H9 (cell line): ENCODE data around the gene TH. TPM values are rescaled to one million over a fixed set of nuclear protein-coding genes. Genes with fewer than 3 reads are reported as not detected.

Experiments used
- DNase-seq: peaks from one replicate; pipeline ENCODE4 v3.0.0-alpha.2; 2017
- H2AFZ ChIP-seq: one replicate; pipeline ENCODE4 v1.6.1; 2013; ENCODE audit warnings: mild to moderate bottlenecking, low read length, control low read depth, moderate library complexity
- H2AK5ac ChIP-seq: 2 replicates; pipeline ENCODE4 v1.6.1; 2013; ENCODE audit warnings: low read length, control low read depth, mixed read lengths; ENCODE audit not compliant: insufficient read length
- H2BK120ac ChIP-seq: one replicate; pipeline ENCODE4 v1.6.1; 2013; ENCODE audit warnings: low read depth, mild to moderate bottlenecking, low read length, control low read depth, inconsistent platforms; ENCODE audit not compliant: poor library complexity, severe bottlenecking
- H2BK12ac ChIP-seq: 2 replicates; pipeline ENCODE4 v1.6.1; 2013; ENCODE audit warnings: low read length, control low read depth, mixed read lengths, low read depth; ENCODE audit not compliant: insufficient read length
- H2BK15ac ChIP-seq: 2 replicates; pipeline ENCODE4 v1.6.1; 2013; ENCODE audit warnings: low read depth, low read length, control low read depth
- H2BK20ac ChIP-seq: one replicate; pipeline ENCODE4 v1.6.1; 2013; ENCODE audit warnings: low read depth, mild to moderate bottlenecking, low read length, control low read depth, inconsistent platforms; ENCODE audit not compliant: poor library complexity, severe bottlenecking
- H2BK5ac ChIP-seq: 2 replicates; pipeline ENCODE4 v1.6.1; 2013; ENCODE audit warnings: low read length, control low read depth, mixed read lengths; ENCODE audit not compliant: insufficient read length
- H3K14ac ChIP-seq: 2 replicates; pipeline ENCODE4 v1.6.1; 2013; ENCODE audit warnings: low read length, control low read depth; ENCODE audit not compliant: insufficient read depth
- H3K18ac ChIP-seq: 2 replicates; pipeline ENCODE4 v1.6.1; 2013; ENCODE audit warnings: low read depth, mild to moderate bottlenecking, mixed read lengths, low read length, control low read depth; ENCODE audit not compliant: insufficient read length
- H3K23ac ChIP-seq: 2 replicates; pipeline ENCODE4 v1.6.1; 2013; ENCODE audit warnings: low read length, control low read depth, mixed read lengths, low read depth; ENCODE audit not compliant: insufficient read length
- H3K23me2 ChIP-seq: 2 replicates; pipeline ENCODE4 v1.6.1; 2013; ENCODE audit warnings: low read depth, mild to moderate bottlenecking, mixed read lengths, low read length, control low read depth; ENCODE audit not compliant: insufficient read length, poor library complexity, severe bottlenecking
- H3K27ac ChIP-seq: 2 replicates; pipeline ENCODE4 v1.5.1; 2013; ENCODE audit warnings: low read length, control low read depth, mixed read lengths, low read depth; ENCODE audit not compliant: insufficient read length
- H3K27me3 ChIP-seq: 2 replicates; pipeline ENCODE4 v1.6.1; 2013; ENCODE audit warnings: low read length, control low read depth, inconsistent platforms; ENCODE audit not compliant: insufficient read depth
- H3K4ac ChIP-seq: 2 replicates; pipeline ENCODE4 v1.6.1; 2013; ENCODE audit warnings: low read depth, mild to moderate bottlenecking, control low read depth, inconsistent platforms, low read length, moderate library complexity
- H3K4me1 ChIP-seq: 2 replicates; pipeline ENCODE4 v1.6.1; 2013; ENCODE audit warnings: low read length, control low read depth, inconsistent platforms; ENCODE audit not compliant: insufficient read depth
- H3K4me2 ChIP-seq: 2 replicates; pipeline ENCODE4 v1.6.1; 2013; ENCODE audit warnings: low read length, control low read depth, mixed read lengths; ENCODE audit not compliant: insufficient read length, insufficient read depth
- H3K56ac ChIP-seq: 2 replicates; pipeline ENCODE4 v1.6.1; 2013; ENCODE audit warnings: low read depth, mild to moderate bottlenecking, mixed read lengths, low read length, control low read depth; ENCODE audit not compliant: insufficient read length
- H3K79me1 ChIP-seq: 2 replicates; pipeline ENCODE4 v1.6.1; 2013; ENCODE audit warnings: low read depth, mild to moderate bottlenecking, moderate library complexity, low read length, control low read depth, inconsistent platforms; ENCODE audit not compliant: insufficient read depth, poor library complexity, severe bottlenecking
- H3K79me2 ChIP-seq: 2 replicates; pipeline ENCODE4 v1.6.1; 2013; ENCODE audit warnings: low read length, control low read depth, inconsistent platforms; ENCODE audit not compliant: insufficient read depth
- H3K9ac ChIP-seq: 2 replicates; pipeline ENCODE4 v1.6.1; 2013; ENCODE audit warnings: low read length, control low read depth, mixed read lengths; ENCODE audit not compliant: insufficient read length; ENCODE audit errors: extremely low read depth
- H3K9me3 ChIP-seq: one replicate; pipeline ENCODE4 v1.6.1; 2013; ENCODE audit warnings: low read depth, low read length, inconsistent platforms; ENCODE audit not compliant: control insufficient read depth
- H3T11ph ChIP-seq: one replicate; pipeline ENCODE4 v1.6.1; 2013; ENCODE audit warnings: mild to moderate bottlenecking, low read length, control low read depth, inconsistent platforms
- H4K20me1 ChIP-seq: one replicate; pipeline ENCODE4 v1.6.1; 2013; ENCODE audit not compliant: control insufficient read depth, insufficient read length, insufficient read depth
- H4K5ac ChIP-seq: 2 replicates; pipeline ENCODE4 v1.6.1; 2013; ENCODE audit warnings: low read depth, mild to moderate bottlenecking, mixed read lengths, low read length, control low read depth; ENCODE audit not compliant: insufficient read length
- H4K8ac ChIP-seq: replicated peaks from 2 replicates; pipeline ENCODE4 v1.6.1; 2013; ENCODE audit warnings: low read length, control low read depth, mixed read lengths, low read depth; ENCODE audit not compliant: insufficient read length
- H4K91ac ChIP-seq: 2 replicates; pipeline ENCODE4 v1.6.1; 2013; ENCODE audit warnings: low read depth, mild to moderate bottlenecking, moderate library complexity, mixed read lengths, low read length, control low read depth; ENCODE audit not compliant: insufficient read length
- H3K27ac Mint-ChIP-seq, 3 experiments: 2 replicates in 2 of 3; 3 replicates in 1 of 3; pipeline ENCODE4 v1.8.0; 2020 to 2021; ENCODE audit warnings: mixed read lengths in 3 of 3, mild to moderate bottlenecking in 1 of 3, moderate library complexity in 1 of 3
- H3K27me3 Mint-ChIP-seq: 2 replicates; pipeline ENCODE4 v1.8.0; 2021; ENCODE audit warnings: low read depth, mild to moderate bottlenecking, moderate library complexity, mixed read lengths
- H3K36me3 Mint-ChIP-seq, 3 experiments: 2 replicates in 2 of 3; 3 replicates in 1 of 3; pipeline ENCODE4 v1.8.0; 2020 to 2021; ENCODE audit warnings: low read depth in 3 of 3, mixed read lengths in 3 of 3; ENCODE audit not compliant: insufficient read depth in 1 of 3
- H3K4me1 Mint-ChIP-seq, 2 experiments: 2 replicates each; pipeline ENCODE4 v1.8.0; 2020; ENCODE audit warnings: mixed read lengths in 2 of 2
- H3K4me3 Mint-ChIP-seq, 2 experiments: 2 replicates in 1 of 2; 3 replicates in 1 of 2; pipeline ENCODE4 v1.8.0; 2020 to 2021; ENCODE audit warnings: mild to moderate bottlenecking in 2 of 2, mixed read lengths in 2 of 2, moderate library complexity in 1 of 2
- H3K9me3 Mint-ChIP-seq, 2 experiments: 2 replicates in 1 of 2; 3 replicates in 1 of 2; pipeline ENCODE4 v1.8.0; 2020; ENCODE audit warnings: mild to moderate bottlenecking in 2 of 2, mixed read lengths in 2 of 2, moderate library complexity in 1 of 2
- CTCF ChIP-seq: fragments of 200-600 bp; sonication (generic); conservative IDR thresholded peaks from 3 replicates; pipeline ENCODE4 v1.8.0; 2021; ENCODE audit warnings: antibody characterized with exemption, mild to moderate bottlenecking
- WGBS: extraction: QIAGEN DNeasy Blood & Tissue Kit; methylation state at CpG from one replicate; pipeline ENCODE4 v1.1.7; 2013; ENCODE audit warnings: missing lambda C conversion rate, low lambda C conversion rate, mixed read lengths; ENCODE audit not compliant: insufficient read length; ENCODE audit errors: extremely low coverage; 5-methylcytosine and 5-hydroxymethylcytosine counted together
- total RNA-seq: library from RNA; stranded (reverse); gene quantifications from 2 replicates; pipeline ENCODE4 v1.2.1, GENCODE V29; 2021

The TH gene
- total RNA-seq, 1 experiment from 2014 or later = not detected

GRCh38 chr11:2139621-2140337, 31.8 kb downstream of the TH start:
- no peak overlapping the region for H3K23ac ChIP-seq
- no peaks in the 10 kb centered on the region for H3K79me1 ChIP-seq
- no peaks in the 10 kb centered on the region for H3K79me2 ChIP-seq
- no peak overlapping the region for H3K9ac ChIP-seq
- H3K56ac ChIP-seq = no peak overlapping the region
- H3T11ph ChIP-seq = no peak overlapping the region
- no peaks in the 10 kb centered on the region for H3K9me3 ChIP-seq
- H3K23me2 ChIP-seq = peaks cover 14% of the 10 kb centered on the region
- no peak overlapping the region for H3K4ac ChIP-seq
- no peak overlapping the region for H2BK12ac ChIP-seq
- no peak overlapping the region for H3K27ac ChIP-seq
- no CpG with 5 or more reads among the region's 57 CpGs for WGBS
- H4K20me1 ChIP-seq = peaks cover 2% of the 10 kb centered on the region
- Mint-ChIP-seq H3K27me3 (peaks cover 91% of the 10 kb centered on the region), H3K4me3 (peak overlapping the region in 1 of 2 experiments; percentile 44; a peak in 1 of 5 replicates), H3K36me3 (no peaks in the 10 kb centered on the region; a peak in 1 of 7 replicates), H3K27ac (no peak overlapping the region), H3K4me1 (peaks cover 11 to 23% of the 10 kb centered on the region in 2 experiments), H3K9me3 (peaks cover 2 to 9% of the 10 kb centered on the region in 2 experiments; a peak in 3 of 5 replicates)
- H3K4me2 ChIP-seq = peak overlapping the region; percentile 20
- no peak overlapping the region for H2BK120ac ChIP-seq
- no peak overlapping the region for H2AK5ac ChIP-seq
- no peak for TF ChIP-seq CTCF
- DNase-seq = no peak
- H2AFZ ChIP-seq = no peak overlapping the region
- no peak overlapping the region for H4K5ac ChIP-seq
- no peak overlapping the region for H2BK20ac ChIP-seq
- no peak overlapping the region for H3K14ac ChIP-seq
- no peak overlapping the region for H4K8ac ChIP-seq
- H2BK15ac ChIP-seq = no peak overlapping the region
- H4K91ac ChIP-seq = no peak overlapping the region
- no peak overlapping the region for H3K18ac ChIP-seq
- H2BK5ac ChIP-seq = no peak overlapping the region
- no peaks in the 10 kb centered on the region for H3K4me1 ChIP-seq
- peaks cover 66% of the 10 kb centered on the region for H3K27me3 ChIP-seq
